GM12864 (cell line): ENCODE results near the gene AMOTL1.

ENCODE experiments used
- DNase-seq: peaks from one replicate; pipeline ENCODE4 v3.0.0-alpha.2; 2011; ENCODE audit warnings: low read depth
- H3K4me3 ChIP-seq: 2 replicates; pipeline ENCODE4 v1.5.1; 2011; ENCODE audit warnings: mild to moderate bottlenecking, low read depth, low read length, control low read depth
- CTCF ChIP-seq: IDR thresholded peaks from 2 replicates; pipeline ENCODE4 v1.5.1; 2011; ENCODE audit warnings: low read depth, mild to moderate bottlenecking, moderate library complexity, low read length, control low read depth, inconsistent platforms; ENCODE audit errors: missing control alignments

The AMOTL1 gene

DNA sequence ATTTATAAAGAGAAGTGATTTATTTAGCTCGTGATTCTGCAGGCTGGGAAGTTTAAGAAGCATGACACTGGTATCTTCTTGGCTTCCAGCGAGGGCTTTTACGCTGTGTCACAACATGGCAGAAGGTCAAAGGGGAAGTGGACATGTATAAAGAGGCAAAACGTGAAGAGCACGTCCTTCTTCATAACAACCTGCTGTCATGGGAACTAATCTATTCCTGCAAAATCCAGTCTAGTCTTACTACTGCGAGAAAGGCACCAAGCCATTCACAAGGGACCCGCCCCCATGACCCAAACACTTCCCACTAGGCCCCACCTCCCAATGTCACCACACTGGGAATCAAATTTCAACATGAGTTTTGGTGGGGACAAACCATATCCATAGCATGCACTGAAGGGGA, 58.3 kb downstream of the AMOTL1 start:
- DNase-seq, result no peak
- no peak overlapping the region for H3K4me3 ChIP-seq
- TF ChIP-seq CTCF, result no peak

- H3K4me3 ChIP-seq, result no peak overlapping the region
- TF ChIP-seq CTCF, result no peak
- DNase-seq, result no peak
These were observed 59.9 kb downstream of the AMOTL1 start for GRCh38 chr11:94828088-94828487.

GRCh38 chr11:94830722-94831510, 62.8 kb downstream of the AMOTL1 start:
- H3K4me3 ChIP-seq, result no peak overlapping the region
- no peak for DNase-seq
- no peak for TF ChIP-seq CTCF

GRCh38 chr11:94831529-94831928, 63.4 kb downstream of the AMOTL1 start:
- no peak for DNase-seq
- no peak for TF ChIP-seq CTCF
- no peak overlapping the region for H3K4me3 ChIP-seq

GRCh38 chr11:94832604-94833235, 64.6 kb downstream of the AMOTL1 start:
- no peak overlapping the region for H3K4me3 ChIP-seq
- DNase-seq, result no peak
- no peak for TF ChIP-seq CTCF

DNA sequence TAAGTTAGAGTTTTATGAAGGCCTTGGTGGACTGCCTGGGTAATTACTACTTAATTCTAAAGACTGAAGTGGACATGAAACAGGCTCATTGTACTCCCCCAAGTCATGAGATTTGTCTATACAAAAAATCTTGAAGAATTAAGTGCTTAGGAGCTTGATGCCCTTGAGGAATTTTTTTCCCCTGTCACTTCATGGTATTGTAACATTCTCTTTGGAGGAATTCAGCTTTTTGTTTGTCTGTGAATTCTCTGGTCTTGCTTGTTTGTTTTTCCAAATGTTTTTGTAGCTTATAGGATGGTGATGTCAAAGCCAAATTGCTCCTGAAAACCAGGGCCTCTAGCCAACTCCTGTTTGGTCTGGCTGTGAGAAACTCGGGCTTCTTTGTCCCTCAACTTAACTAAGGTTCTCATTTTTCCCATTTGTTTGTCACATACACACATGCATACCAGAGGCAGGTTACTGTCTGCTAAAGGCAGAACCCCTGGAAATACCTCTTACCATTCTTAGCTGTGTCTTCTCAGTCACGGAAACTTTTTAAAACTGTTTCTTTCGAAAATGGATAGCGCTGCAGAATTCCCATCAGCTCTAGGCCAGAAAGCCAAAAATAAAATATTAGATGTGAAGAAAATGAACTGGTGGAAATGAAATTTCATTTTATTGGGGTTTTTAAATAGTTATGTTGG, 66.9 kb downstream of the AMOTL1 start:
- DNase-seq, result no peak
- TF ChIP-seq CTCF, result no peak
- H3K4me3 ChIP-seq, result no peak overlapping the region
